ENCODE measurements around the gene CRISPLD2. TPM values are rescaled to one million over a fixed set of nuclear protein-coding genes. Genes with fewer than 3 reads are reported as not detected.

Gene CRISPLD2
- total RNA-seq, 2 experiments from 2014 or later: 0.19 to 0.41 TPM

DNA sequence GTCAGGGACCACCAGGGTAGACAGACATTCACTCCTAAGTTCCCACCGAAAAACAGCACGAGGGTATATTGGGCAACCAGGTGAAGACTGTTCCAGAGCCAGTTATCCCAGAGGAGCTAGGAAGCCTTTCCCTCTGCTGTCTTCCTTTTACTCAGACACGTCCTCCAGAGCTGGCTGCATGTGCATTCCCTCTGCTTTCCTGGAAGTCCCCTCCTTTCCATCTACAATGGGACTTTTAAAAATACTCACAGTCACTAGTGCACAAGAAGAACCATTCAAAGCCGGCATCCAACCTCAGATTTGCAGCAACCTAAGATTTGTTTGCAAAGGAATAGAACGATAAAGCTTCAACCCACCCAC is 32.5 kb upstream of the CRISPLD2 start:
- no peaks in the 10 kb centered on the region for H3K36me3 Mint-ChIP-seq
- no peaks in the 10 kb centered on the region for H3K4me1 Mint-ChIP-seq (ENCODE audit: low read depth)
- no peaks in the 10 kb centered on the region for H3K27me3 Mint-ChIP-seq
- H3K4me3 Mint-ChIP-seq: no peak overlapping the region
- ChIA-PET POLR2A (no interaction called here), CTCF (interaction anchor here (0.7 kb wide), 1 partner anchor 635 kb away, joined by 4 read pairs; no protein-coding TSS in a partner anchor)
- intact Hi-C loops (cut with micrococcal nuclease): no loop called here
- DNase-seq: no peak
- H3K27ac Mint-ChIP-seq: no peak overlapping the region
- no peaks in the 10 kb centered on the region for H3K9me3 Mint-ChIP-seq

GRCh38 chr16:84788920-84789391 is 30.8 kb upstream of the CRISPLD2 start:
- DNase-seq: no peak
- ChIA-PET CTCF (no interaction called here), POLR2A (no interaction called here)
- Mint-ChIP-seq H3K27me3 (no peaks in the 10 kb centered on the region), H3K27ac (no peak overlapping the region), H3K4me1 (ENCODE audit: low read depth) (no peaks in the 10 kb centered on the region), H3K36me3 (no peaks in the 10 kb centered on the region), H3K4me3 (no peak overlapping the region), H3K9me3 (no peaks in the 10 kb centered on the region)
- intact Hi-C loops (cut with micrococcal nuclease): no loop called here

- POLR2A ChIA-PET: no interaction called here
- no peaks in the 10 kb centered on the region for H3K27me3 Mint-ChIP-seq
- DNase-seq: no peak
- no peaks in the 10 kb centered on the region for H3K9me3 Mint-ChIP-seq
- H3K36me3 Mint-ChIP-seq: no peaks in the 10 kb centered on the region
- CTCF ChIA-PET: interaction anchor here (1.0 kb wide), 1 partner anchor 181 kb away, joined by 4 read pairs; no protein-coding TSS in a partner anchor
- no peaks in the 10 kb centered on the region for H3K4me1 Mint-ChIP-seq (ENCODE audit: low read depth)
- H3K27ac Mint-ChIP-seq: no peak overlapping the region
- H3K4me3 Mint-ChIP-seq: no peak overlapping the region
- intact Hi-C loops (cut with micrococcal nuclease): no loop called here
These were observed 30.4 kb upstream of the CRISPLD2 start for GRCh38 chr16:84789431-84789830.

DNA sequence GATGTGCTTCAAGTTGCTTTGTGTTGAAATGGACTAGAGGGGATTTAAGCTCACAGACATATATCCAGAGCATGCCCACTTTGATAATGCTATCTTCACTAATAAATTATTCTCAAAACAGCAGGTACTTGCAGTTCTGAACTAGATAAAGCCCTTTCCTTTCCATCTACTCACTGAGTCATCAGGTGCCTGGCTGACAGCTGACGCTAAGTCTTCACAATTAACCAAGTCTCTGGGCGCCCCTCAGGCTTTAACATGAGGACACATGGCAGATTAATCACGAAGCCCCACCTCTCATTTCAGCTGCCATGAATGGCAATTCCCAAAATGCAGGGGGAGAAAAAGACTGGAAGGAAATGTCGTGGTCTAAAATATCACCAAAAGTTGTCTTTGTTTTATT is 29.5 kb upstream of the CRISPLD2 start:
- Mint-ChIP-seq H3K4me3 (no peak overlapping the region), H3K27ac (no peak overlapping the region), H3K4me1 (ENCODE audit: low read depth) (no peaks in the 10 kb centered on the region), H3K27me3 (no peaks in the 10 kb centered on the region), H3K36me3 (no peaks in the 10 kb centered on the region), H3K9me3 (no peaks in the 10 kb centered on the region)
- POLR2A ChIA-PET: no interaction called here
- intact Hi-C loops (cut with micrococcal nuclease): no loop called here
- no peak for DNase-seq
- CTCF ChIA-PET: interaction anchor here (1.0 kb wide), 2 partner anchors 118 to 181 kb away, joined by 3 to 4 read pairs; no protein-coding TSS in a partner anchor

GRCh38 chr16:84791088-84791487 is 28.7 kb upstream of the CRISPLD2 start:
- POLR2A ChIA-PET: no interaction called here
- no peak overlapping the region for H3K27ac Mint-ChIP-seq
- no peaks in the 10 kb centered on the region for H3K36me3 Mint-ChIP-seq
- intact Hi-C loops (cut with micrococcal nuclease): no loop called here
- H3K27me3 Mint-ChIP-seq: no peaks in the 10 kb centered on the region
- CTCF ChIA-PET: interaction anchor here (1.0 kb wide), 1 partner anchor 119 kb away, joined by 3 read pairs; no protein-coding TSS in a partner anchor
- H3K9me3 Mint-ChIP-seq: no peaks in the 10 kb centered on the region
- DNase-seq: no peak
- no peaks in the 10 kb centered on the region for H3K4me1 Mint-ChIP-seq (ENCODE audit: low read depth)
- H3K4me3 Mint-ChIP-seq: no peak overlapping the region

GRCh38 chr16:84791501-84791900 is 28.3 kb upstream of the CRISPLD2 start:
- H3K4me1 Mint-ChIP-seq (ENCODE audit: low read depth): no peaks in the 10 kb centered on the region
- no peaks in the 10 kb centered on the region for H3K36me3 Mint-ChIP-seq
- H3K27ac Mint-ChIP-seq: no peak overlapping the region
- ChIA-PET POLR2A (no interaction called here), CTCF (interaction anchor here (0.6 kb wide), 1 partner anchor 182 kb away, joined by 3 read pairs; no protein-coding TSS in a partner anchor)
- no peaks in the 10 kb centered on the region for H3K9me3 Mint-ChIP-seq
- DNase-seq: no peak
- no peak overlapping the region for H3K4me3 Mint-ChIP-seq
- no peaks in the 10 kb centered on the region for H3K27me3 Mint-ChIP-seq
- intact Hi-C loops (cut with micrococcal nuclease): no loop called here

DNA sequence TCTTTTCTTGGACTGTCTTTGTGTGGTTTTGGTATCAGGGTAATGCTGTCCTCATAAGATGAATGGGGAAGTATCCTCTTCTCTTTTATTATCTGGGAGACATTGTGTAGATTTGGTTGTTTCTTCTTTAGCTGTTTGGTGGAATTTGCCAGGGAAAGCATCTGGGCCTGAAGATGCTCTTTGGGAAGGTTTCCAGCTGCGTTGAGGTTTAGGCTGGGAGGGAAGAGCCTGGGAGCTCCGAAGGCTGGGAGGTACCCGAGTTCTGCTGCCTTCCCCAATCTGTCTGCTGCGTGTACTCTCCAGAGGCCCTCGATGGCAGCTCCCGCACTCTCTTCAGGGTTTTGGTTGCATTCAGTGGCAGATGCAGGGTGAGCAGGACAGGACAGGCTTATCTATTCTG is 25.6 kb upstream of the CRISPLD2 start:
- Mint-ChIP-seq H3K4me1 (ENCODE audit: low read depth) (no peaks in the 10 kb centered on the region), H3K27ac (no peak overlapping the region), H3K36me3 (no peaks in the 10 kb centered on the region), H3K27me3 (no peaks in the 10 kb centered on the region), H3K9me3 (no peaks in the 10 kb centered on the region), H3K4me3 (no peak overlapping the region)
- ChIA-PET POLR2A (no interaction called here), CTCF (no interaction called here)
- intact Hi-C loops (cut with micrococcal nuclease): no loop called here
- no peak for DNase-seq

GRCh38 chr16:84794626-84795025 is 25.2 kb upstream of the CRISPLD2 start:
- H3K4me1 Mint-ChIP-seq (ENCODE audit: low read depth): no peaks in the 10 kb centered on the region
- ChIA-PET CTCF (no interaction called here), POLR2A (no interaction called here)
- no peaks in the 10 kb centered on the region for H3K9me3 Mint-ChIP-seq
- no peak overlapping the region for H3K27ac Mint-ChIP-seq
- intact Hi-C loops (cut with micrococcal nuclease): no loop called here
- H3K27me3 Mint-ChIP-seq: no peaks in the 10 kb centered on the region
- H3K4me3 Mint-ChIP-seq: no peak overlapping the region
- H3K36me3 Mint-ChIP-seq: no peaks in the 10 kb centered on the region
- no peak for DNase-seq

- DNase-seq: no peak
- intact Hi-C loops (cut with micrococcal nuclease): no loop called here
- ChIA-PET POLR2A (no interaction called here), CTCF (no interaction called here)
- H3K4me1 Mint-ChIP-seq (ENCODE audit: low read depth): no peaks in the 10 kb centered on the region
- peaks cover 2% of the 10 kb centered on the region for H3K9me3 Mint-ChIP-seq
- no peak overlapping the region for H3K27ac Mint-ChIP-seq
- H3K4me3 Mint-ChIP-seq: no peak overlapping the region
- H3K27me3 Mint-ChIP-seq: no peaks in the 10 kb centered on the region
- H3K36me3 Mint-ChIP-seq: no peaks in the 10 kb centered on the region
These were observed 24.3 kb upstream of the CRISPLD2 start for GRCh38 chr16:84795329-84796053.

- Mint-ChIP-seq H3K4me3 (no peak overlapping the region), H3K27me3 (peaks cover 4% of the 10 kb centered on the region), H3K9me3 (peaks cover 4% of the 10 kb centered on the region), H3K36me3 (no peaks in the 10 kb centered on the region), H3K4me1 (ENCODE audit: low read depth) (no peaks in the 10 kb centered on the region), H3K27ac (no peak overlapping the region)
- DNase-seq: no peak
- POLR2A ChIA-PET: no interaction called here
- intact Hi-C loops (cut with micrococcal nuclease): no loop called here
- CTCF ChIA-PET: no interaction called here
These were observed 19.4 kb upstream of the CRISPLD2 start for GRCh38 chr16:84800158-84800978.

- Mint-ChIP-seq H3K4me1 (ENCODE audit: low read depth) (peaks cover 5% of the 10 kb centered on the region), H3K36me3 (no peaks in the 10 kb centered on the region), H3K27me3 (peaks cover 5% of the 10 kb centered on the region), H3K4me3 (no peak overlapping the region), H3K27ac (no peak overlapping the region), H3K9me3 (peaks cover 4% of the 10 kb centered on the region)
- ChIA-PET POLR2A (no interaction called here), CTCF (no interaction called here)
- intact Hi-C loops (cut with micrococcal nuclease): no loop called here
- DNase-seq: no peak
These were observed 16.6 kb upstream of the CRISPLD2 start for GRCh38 chr16:84803146-84803545.

DNA sequence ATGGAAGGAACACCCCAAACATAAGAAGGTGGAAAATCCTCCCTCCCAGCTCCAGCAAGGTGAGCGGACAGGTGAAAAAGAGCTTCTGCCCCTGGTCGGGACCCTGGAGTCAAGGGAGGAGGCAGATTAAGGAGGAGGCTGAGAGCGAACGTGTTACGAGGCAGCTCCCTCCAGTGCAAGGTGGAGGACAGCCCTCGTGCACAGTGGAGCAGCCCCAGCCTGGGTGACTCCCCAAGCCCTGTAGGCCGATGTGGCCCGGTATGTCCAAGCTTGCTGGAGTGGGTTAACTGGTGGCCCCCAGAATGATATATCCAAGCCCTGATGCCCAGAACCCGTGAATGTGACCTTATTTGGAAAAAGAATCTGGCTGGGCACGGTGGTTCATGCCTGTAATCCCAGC is 15.5 kb upstream of the CRISPLD2 start:
- Mint-ChIP-seq H3K27ac (no peak overlapping the region), H3K4me1 (ENCODE audit: low read depth) (peaks cover 5% of the 10 kb centered on the region), H3K27me3 (peaks cover 5% of the 10 kb centered on the region), H3K4me3 (no peak overlapping the region), H3K9me3 (peaks cover 4% of the 10 kb centered on the region), H3K36me3 (no peaks in the 10 kb centered on the region)
- ChIA-PET CTCF (interaction anchor here (0.6 kb wide), 1 partner anchor 487 kb away, joined by 4 read pairs; no protein-coding TSS in a partner anchor), POLR2A (no interaction called here)
- DNase-seq: no peak
- intact Hi-C loops (cut with micrococcal nuclease): no loop called here

Data from activated CD4-positive, alpha-beta memory T cell treated with anti-CD3 and anti-CD28 coated beads for 36 hours (primary cell).